BJ (cell line): ENCODE results near the gene SLC10A1. TPM values are rescaled to one million over a fixed set of nuclear protein-coding genes. Genes with fewer than 3 reads are reported as not detected.

Experiments used
- CTCF ChIA-PET: fragments of 350-600 bp; formaldehyde crosslinking; extraction: SDS; loops from one replicate; lab custom pipeline; 2021; ENCODE audit warnings: antibody characterized with exemption, inconsistent platforms; lab: Yijun Ruan, JAX
- POLR2A ChIA-PET: fragments of 300-600 bp; sonication (Branson Sonifier 250); formaldehyde crosslinking; extraction: SDS; loops from one replicate; lab custom pipeline; 2021; ENCODE audit warnings: antibody characterized with exemption; lab: Charles Lee
- DNase-seq: peaks from one replicate; pipeline ENCODE4 v3.0.0-alpha.2; 2011; ENCODE audit warnings: low read depth
- H3K27me3 ChIP-seq: 2 replicates; pipeline ENCODE4 v1.6.0; 2011; ENCODE audit warnings: low read length; ENCODE audit not compliant: control insufficient read depth, insufficient read depth
- H3K36me3 ChIP-seq: 2 replicates; pipeline ENCODE4 v1.5.1; 2011; ENCODE audit warnings: low read length; ENCODE audit not compliant: control insufficient read depth, insufficient read depth
- H3K4me3 ChIP-seq: 2 replicates; pipeline ENCODE4 v1.5.1; 2011; ENCODE audit warnings: low read depth, mild to moderate bottlenecking, control low read depth, low read length
- CTCF ChIP-seq: IDR thresholded peaks from 2 replicates; pipeline ENCODE4 v1.5.1; 2011; ENCODE audit warnings: low read depth, mild to moderate bottlenecking, control low read depth, inconsistent platforms, low read length, moderate library complexity; ENCODE audit not compliant: insufficient read depth
- polyA plus RNA-seq: library from polyadenylated mRNA; depleted of rRNA; stranded (reverse); fragments of >200 nt; gene quantifications from 2 replicates; pipeline ENCODE4 v1.2.3, GENCODE V29; 2011

SLC10A1 gene
- polyA plus RNA-seq, 1 experiment: not detected

GRCh38 chr14:69789118-69789640, 7.9 kb downstream of the SLC10A1 start:
- Histone ChIP-seq H3K36me3 (no peaks in the 10 kb centered on the region; the same call in 1 of the 2 replicates), H3K4me3 (no peak overlapping the region), H3K27me3 (no peaks in the 10 kb centered on the region)
- no peak for TF ChIP-seq CTCF
- DNase-seq: no peak
- ChIA-PET CTCF (no interaction called here), POLR2A (no interaction called here)

- no peak for TF ChIP-seq CTCF
- ChIA-PET CTCF (no interaction called here), POLR2A (no interaction called here)
- Histone ChIP-seq H3K4me3 (no peak overlapping the region), H3K36me3 (no peaks in the 10 kb centered on the region; the same call in 1 of the 2 replicates), H3K27me3 (no peaks in the 10 kb centered on the region)
- no peak for DNase-seq
These were observed 10.4 kb downstream of the SLC10A1 start for GRCh38 chr14:69786603-69787002.

GRCh38 chr14:69784942-69785341, 12.1 kb downstream of the SLC10A1 start:
- DNase-seq: no peak
- no peaks in the 10 kb centered on the region for H3K27me3 ChIP-seq
- ChIA-PET POLR2A (no interaction called here), CTCF (no interaction called here)
- no peak for TF ChIP-seq CTCF
- no peak overlapping the region for H3K4me3 ChIP-seq
- peaks cover 2% of the 10 kb centered on the region for H3K36me3 ChIP-seq

GRCh38 chr14:69780952-69781351, 16.1 kb downstream of the SLC10A1 start:
- Histone ChIP-seq H3K36me3 (peaks cover 6% of the 10 kb centered on the region), H3K4me3 (no peak overlapping the region), H3K27me3 (no peaks in the 10 kb centered on the region)
- POLR2A ChIA-PET: no interaction called here
- no peak for TF ChIP-seq CTCF
- no peak for DNase-seq
- CTCF ChIA-PET: no interaction called here

- CTCF ChIA-PET: no interaction called here
- POLR2A ChIA-PET: no interaction called here
- no peak for DNase-seq
- Histone ChIP-seq H3K27me3 (no peaks in the 10 kb centered on the region), H3K36me3 (peaks cover 6% of the 10 kb centered on the region), H3K4me3 (no peak overlapping the region)
- TF ChIP-seq CTCF: no peak
These were observed 16.9 kb downstream of the SLC10A1 start for GRCh38 chr14:69780092-69780491.
